Esophagus muscularis mucosa (tissue), 4 donors: Measurements from ENCODE around the gene TOR4A. TPM values are rescaled to one million over a fixed set of nuclear protein-coding genes. Genes with fewer than 3 reads are reported as not detected.

ENCODE experiments used
- DNase-seq: peaks from one replicate; pipeline ENCODE4 v3.0.0-alpha.2; 2017; ENCODE audit errors: extremely low spot score
- H3K27ac ChIP-seq, 4 donors: fragments of 200-600 bp; sonication (generic); replicated peaks in 1 of 4; 1 replicate in 3 of 4; 2 replicates in 1 of 4; pipeline ENCODE4 v1.5.1; 2016 to 2019; ENCODE audit warnings: mild to moderate bottlenecking in 1 of 4
- H3K27me3 ChIP-seq, 4 donors: fragments of 200-600 bp; sonication (generic); one replicate each; pipeline versions ENCODE4 v1.5.1 to v1.6.0; 2016 to 2019
- H3K36me3 ChIP-seq, 4 donors: fragments of 200-600 bp; sonication (generic); one replicate each; pipeline ENCODE4 v1.5.1; 2016 to 2019
- H3K4me1 ChIP-seq, 4 donors: fragments of 200-600 bp; sonication (generic); one replicate each; pipeline ENCODE4 v1.5.1; 2016 to 2019
- H3K4me3 ChIP-seq, 4 donors: fragments of 200-600 bp; sonication (generic); 1 replicate in 2 of 4; 2 replicates in 2 of 4; pipeline ENCODE4 v1.5.1; 2016 to 2019; ENCODE audit warnings: mild to moderate bottlenecking in 4 of 4, moderate library complexity in 1 of 4
- H3K9me3 ChIP-seq, 4 donors: fragments of 200-600 bp; sonication (generic); 1 replicate in 3 of 4; 2 replicates in 1 of 4; pipeline ENCODE4 v1.5.1; 2016 to 2019
- EP300 ChIP-seq: sonication (generic); formaldehyde crosslinking; IDR thresholded peaks from one replicate; pipeline ENCODE4 v1.6.1; 2017; ENCODE audit warnings: antibody characterized with exemption
- POLR2A ChIP-seq: fragments of 450-650 bp; IDR thresholded peaks from one replicate; pipeline ENCODE4 v1.6.1; 2017; ENCODE audit warnings: antibody characterized with exemption, moderate library complexity, mild to moderate bottlenecking, low read depth
- POLR2AphosphoS5 ChIP-seq, 2 donors: sonication (generic); formaldehyde crosslinking; IDR thresholded peaks; one replicate each; pipeline ENCODE4 v1.6.1; 2017; ENCODE audit warnings: antibody characterized with exemption in 2 of 2
- WGBS: methylation state at CpG from one replicate; pipeline ENCODE4 v1.1.5; 2018; 5-methylcytosine and 5-hydroxymethylcytosine counted together
- intact Hi-C: fragments of 100-400 bp; cut with DNase I; formaldehyde crosslinking; loops from one replicate; pipeline ENCODE4 v1.15.1; 2023
- total RNA-seq, 4 donors: library from RNA; depleted of rRNA; stranded (reverse); fragments of >200 nt; gene quantifications; one replicate each; pipeline versions ENCODE4 v1.1.0 to v1.2.1, GENCODE V29; 2016
- TF ChIP-seq, protein P1 (sequence below), 3 experiments: fragments of 200-600 bp in 2 of 3; fragments of 450-650 bp in 1 of 3; sonication (generic) in 2 of 3; IDR thresholded peaks; one replicate each; pipeline ENCODE4 v1.5.1; 2017 to 2019; ENCODE audit warnings: antibody characterized with exemption in 3 of 3, mild to moderate bottlenecking in 2 of 3, moderate library complexity in 1 of 3

Gene TOR4A
- total RNA-seq, 4 donors from 2014 or later: 5.0 to 9.2 (median 7.3) TPM

DNA sequence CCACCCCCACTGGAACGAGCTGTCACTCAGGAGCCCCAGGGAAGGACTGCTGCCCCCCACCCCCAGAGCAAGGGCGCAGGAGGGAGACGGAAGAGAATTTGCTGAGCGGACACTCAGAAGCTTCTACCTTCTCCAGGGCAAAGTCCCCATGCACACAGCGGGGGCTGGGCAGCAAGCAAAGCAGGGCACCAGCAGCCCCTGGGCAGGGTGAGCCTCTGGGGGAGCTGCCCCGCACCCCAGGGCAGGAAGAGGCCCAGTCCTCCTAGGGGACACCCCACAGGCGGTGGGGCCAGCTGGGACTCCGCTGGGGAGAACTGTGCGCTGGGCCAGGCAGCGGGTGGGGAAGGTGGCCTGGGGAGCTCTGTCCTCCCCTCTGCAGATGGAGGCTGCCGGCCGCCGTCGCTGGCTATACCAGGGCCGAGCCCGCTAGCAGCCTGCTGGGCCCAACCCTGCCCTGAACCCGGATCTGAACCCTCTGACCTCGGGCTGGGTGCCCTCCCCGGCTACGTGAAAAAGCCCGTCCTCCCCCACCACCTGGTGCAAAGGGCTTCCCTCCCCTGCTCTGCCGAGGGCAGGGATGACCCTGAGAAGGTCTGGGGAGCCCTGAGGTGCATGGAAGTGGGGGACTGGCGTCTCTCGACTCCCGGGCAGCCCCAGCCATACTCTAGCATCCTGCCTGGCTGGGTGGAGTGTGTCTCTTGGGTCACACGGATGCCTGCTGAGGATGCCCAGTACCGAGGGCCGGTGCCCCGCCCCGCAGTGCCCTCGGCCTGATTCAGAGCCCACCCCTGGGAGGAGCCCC is 47.4 kb upstream of the TOR4A start:
- Histone ChIP-seq H3K27me3 (peaks cover 0 to 87% (median 48%) of the 10 kb centered on the region in 4 donors), H3K27ac (no peak overlapping the region), H3K4me1 (peaks cover 0 to 19% (median 11%) of the 10 kb centered on the region in 4 donors), H3K4me3 (no peak overlapping the region), H3K36me3 (no peaks in the 10 kb centered on the region), H3K9me3 (no peaks in the 10 kb centered on the region)
- WGBS: 57% methylated on average over 13 of the region's 31 CpGs
- intact Hi-C loops: no loop called here
- no peak for TF ChIP-seq EP300
- DNase-seq: no peak

DNA sequence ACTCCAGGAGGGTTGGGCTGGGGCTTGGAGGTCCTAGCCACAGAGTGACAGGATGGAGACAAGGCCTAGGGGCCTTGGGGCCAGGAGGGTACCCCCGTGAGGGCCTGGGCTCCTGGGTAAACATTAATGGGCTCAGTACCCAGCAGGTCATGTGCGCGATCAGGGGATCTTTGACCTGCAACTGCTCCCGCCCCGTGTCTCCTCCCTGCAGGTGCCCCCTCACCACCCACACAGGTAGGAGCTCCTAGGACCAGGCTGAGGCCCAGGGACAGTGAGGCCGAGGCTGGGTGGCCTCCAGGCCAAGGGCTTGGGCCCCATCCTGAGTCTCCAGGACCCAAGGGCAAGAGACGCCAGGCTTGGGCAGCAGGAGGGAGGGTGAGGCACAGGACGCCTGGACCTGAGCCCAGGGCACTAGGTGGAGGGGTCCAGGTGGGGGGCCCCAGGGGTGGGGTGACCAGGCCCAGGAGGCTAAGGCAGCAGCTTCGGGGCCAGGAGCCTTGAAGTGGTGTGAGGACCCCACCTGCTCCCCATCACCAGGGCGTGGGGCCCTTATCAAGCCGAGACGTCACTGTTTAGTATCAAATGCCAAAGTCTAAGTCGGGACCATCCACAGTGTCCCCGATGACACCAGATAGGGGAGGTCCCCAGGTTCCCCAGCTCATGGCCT is 46.7 kb upstream of the TOR4A start, which contains the start of gene SLC34A3:
Gene SLC34A3 (plus strand): TSS at position 197 of the 667 bp plus-strand sequence. CDS start 802 bp downstream, outside the sequence.
- TF ChIP-seq POLR2A (no peak), POLR2AphosphoS5 (IDR thresholded peaks at IDR 0.05) (no peak), EP300 (no peak)
- TF ChIP-seq, protein P1, sequence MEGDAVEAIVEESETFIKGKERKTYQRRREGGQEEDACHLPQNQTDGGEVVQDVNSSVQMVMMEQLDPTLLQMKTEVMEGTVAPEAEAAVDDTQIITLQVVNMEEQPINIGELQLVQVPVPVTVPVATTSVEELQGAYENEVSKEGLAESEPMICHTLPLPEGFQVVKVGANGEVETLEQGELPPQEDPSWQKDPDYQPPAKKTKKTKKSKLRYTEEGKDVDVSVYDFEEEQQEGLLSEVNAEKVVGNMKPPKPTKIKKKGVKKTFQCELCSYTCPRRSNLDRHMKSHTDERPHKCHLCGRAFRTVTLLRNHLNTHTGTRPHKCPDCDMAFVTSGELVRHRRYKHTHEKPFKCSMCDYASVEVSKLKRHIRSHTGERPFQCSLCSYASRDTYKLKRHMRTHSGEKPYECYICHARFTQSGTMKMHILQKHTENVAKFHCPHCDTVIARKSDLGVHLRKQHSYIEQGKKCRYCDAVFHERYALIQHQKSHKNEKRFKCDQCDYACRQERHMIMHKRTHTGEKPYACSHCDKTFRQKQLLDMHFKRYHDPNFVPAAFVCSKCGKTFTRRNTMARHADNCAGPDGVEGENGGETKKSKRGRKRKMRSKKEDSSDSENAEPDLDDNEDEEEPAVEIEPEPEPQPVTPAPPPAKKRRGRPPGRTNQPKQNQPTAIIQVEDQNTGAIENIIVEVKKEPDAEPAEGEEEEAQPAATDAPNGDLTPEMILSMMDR (IDR thresholded peaks at IDR 0.05): no peak
- Histone ChIP-seq H3K27ac (no peak within 1 kb of the TSS), H3K27me3 (peaks cover 0 to 88% (median 48%) of the 10 kb centered on the region in 4 donors), H3K36me3 (no peaks in the 10 kb centered on the region), H3K4me3 (no peak within 1 kb of the TSS), H3K9me3 (no peaks in the 10 kb centered on the region), H3K4me1 (peaks cover 3 to 26% (median 17%) of the 10 kb centered on the region in 4 donors)
- 73% methylated on average over 2 of the region's 14 CpGs for WGBS
- intact Hi-C loops: no loop called here
- DNase-seq: no peak

DNA sequence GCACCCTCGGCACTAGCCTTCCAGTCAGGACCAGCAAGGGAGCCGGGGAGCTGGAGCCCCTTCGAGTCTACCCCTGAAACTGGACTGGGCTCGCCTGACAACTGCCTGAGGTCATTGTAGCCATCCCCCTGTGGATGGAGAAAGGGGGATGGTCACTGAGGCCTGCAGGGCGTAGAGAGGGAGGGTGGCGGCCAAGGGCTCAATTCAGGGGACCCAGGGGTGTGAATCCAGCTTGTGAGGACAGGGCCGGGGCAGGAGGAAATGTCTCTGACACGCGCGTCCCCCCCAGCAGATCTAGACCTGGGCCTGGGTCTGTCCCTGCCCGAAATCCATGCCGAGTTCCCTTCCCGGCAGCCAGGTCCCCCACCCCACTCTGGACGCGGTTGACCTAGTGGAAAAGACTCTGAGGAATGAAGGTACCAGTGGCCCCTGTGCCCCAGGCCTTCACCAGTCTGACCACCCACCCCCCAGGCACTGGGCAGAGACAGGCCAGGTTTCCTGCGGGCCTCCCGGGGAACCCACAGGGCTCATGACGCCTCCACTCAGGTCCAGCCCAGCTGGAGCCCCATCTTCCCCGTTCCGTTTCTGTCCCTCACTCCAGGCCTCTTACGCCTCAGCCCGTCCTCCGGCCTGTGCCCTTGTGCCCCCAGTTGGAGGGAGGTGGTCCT is 46.0 kb upstream of the TOR4A start:
- no peak for DNase-seq
- Histone ChIP-seq H3K27me3 (peaks cover 0 to 88% (median 48%) of the 10 kb centered on the region in 4 donors), H3K4me3 (no peak overlapping the region), H3K4me1 (peaks cover 10 to 33% (median 24%) of the 10 kb centered on the region in 4 donors), H3K27ac (no peak overlapping the region), H3K36me3 (no peaks in the 10 kb centered on the region), H3K9me3 (no peaks in the 10 kb centered on the region)
- intact Hi-C loops: no loop called here
- WGBS: 89% methylated on average over 17 of the region's 23 CpGs
- TF ChIP-seq, protein P1 (IDR thresholded peaks at IDR 0.05): no peak
- TF ChIP-seq POLR2A: no peak
- no peak for TF ChIP-seq POLR2AphosphoS5 (IDR thresholded peaks at IDR 0.05)
- TF ChIP-seq EP300: no peak

DNA sequence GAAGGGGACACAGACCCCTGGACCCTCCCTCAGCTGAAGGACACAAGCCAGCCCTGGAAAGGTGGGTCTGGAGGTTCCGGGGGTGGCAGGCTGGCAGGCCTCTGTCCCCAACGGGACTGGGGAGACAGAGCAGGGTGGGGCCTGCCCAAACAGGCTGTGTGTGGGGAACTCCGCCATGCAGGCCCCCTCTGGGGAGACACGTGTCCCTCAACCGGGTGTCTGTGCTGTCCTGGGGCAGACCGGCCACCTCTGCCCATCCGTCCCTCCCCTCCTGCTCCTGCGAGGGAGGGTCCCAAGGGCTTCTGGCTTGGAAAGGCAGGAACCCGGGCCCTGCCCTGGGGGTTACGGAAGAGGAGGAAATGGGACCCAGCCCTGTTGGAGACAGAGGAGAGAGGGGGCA is 45.4 kb upstream of the TOR4A start:
- intact Hi-C loops: no loop called here
- H3K36me3 ChIP-seq: no peaks in the 10 kb centered on the region
- H3K9me3 ChIP-seq: no peaks in the 10 kb centered on the region
- H3K4me1 ChIP-seq: peaks cover 16 to 38% (median 28%) of the 10 kb centered on the region in 4 donors
- H3K27ac ChIP-seq: no peak overlapping the region
- TF ChIP-seq POLR2A: no peak
- TF ChIP-seq, protein P1 (IDR thresholded peaks at IDR 0.05): no peak
- TF ChIP-seq EP300: no peak
- no peak for TF ChIP-seq POLR2AphosphoS5 (IDR thresholded peaks at IDR 0.05)
- peaks cover 0 to 82% (median 47%) of the 10 kb centered on the region in 4 donors for H3K27me3 ChIP-seq
- no peak for DNase-seq
- WGBS: 40% methylated on average over 2 of the region's 10 CpGs
- no peak overlapping the region for H3K4me3 ChIP-seq

DNA sequence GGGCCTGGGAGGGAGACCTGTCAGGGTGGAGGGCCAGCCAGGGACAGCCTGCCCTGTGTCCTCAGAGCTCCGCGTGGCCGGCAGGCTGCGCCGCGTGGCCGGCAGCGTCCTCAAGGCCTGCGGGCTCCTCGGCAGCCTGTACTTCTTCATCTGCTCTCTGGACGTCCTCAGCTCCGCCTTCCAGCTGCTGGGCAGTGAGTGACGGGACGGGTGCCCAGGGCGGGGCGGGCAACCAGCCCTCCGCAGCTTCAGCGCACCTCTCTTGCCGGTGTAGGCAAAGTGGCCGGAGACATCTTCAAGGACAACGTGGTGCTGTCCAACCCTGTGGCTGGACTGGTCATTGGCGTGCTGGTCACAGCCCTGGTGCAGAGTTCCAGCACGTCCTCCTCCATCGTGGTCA is 45.0 kb upstream of the TOR4A start:
- H3K4me3 ChIP-seq: no peak overlapping the region
- no peaks in the 10 kb centered on the region for H3K36me3 ChIP-seq
- H3K4me1 ChIP-seq: peaks cover 19 to 38% (median 27%) of the 10 kb centered on the region in 4 donors
- H3K9me3 ChIP-seq: no peaks in the 10 kb centered on the region
- no peak for TF ChIP-seq POLR2AphosphoS5 (IDR thresholded peaks at IDR 0.05)
- TF ChIP-seq, protein P1 (IDR thresholded peaks at IDR 0.05): no peak
- intact Hi-C loops: no loop called here
- H3K27ac ChIP-seq: no peak overlapping the region
- WGBS: 56% methylated on average over 9 of the region's 24 CpGs
- no peak for DNase-seq
- peaks cover 0 to 78% (median 45%) of the 10 kb centered on the region in 4 donors for H3K27me3 ChIP-seq
